HS-5 (cell line): ENCODE data around the gene SPHK1.

Experiments used
- DNase-seq: peaks from one replicate; pipeline ENCODE4 v3.0.0-alpha.2; 2012; ENCODE audit warnings: low read depth

The SPHK1 gene

DNA sequence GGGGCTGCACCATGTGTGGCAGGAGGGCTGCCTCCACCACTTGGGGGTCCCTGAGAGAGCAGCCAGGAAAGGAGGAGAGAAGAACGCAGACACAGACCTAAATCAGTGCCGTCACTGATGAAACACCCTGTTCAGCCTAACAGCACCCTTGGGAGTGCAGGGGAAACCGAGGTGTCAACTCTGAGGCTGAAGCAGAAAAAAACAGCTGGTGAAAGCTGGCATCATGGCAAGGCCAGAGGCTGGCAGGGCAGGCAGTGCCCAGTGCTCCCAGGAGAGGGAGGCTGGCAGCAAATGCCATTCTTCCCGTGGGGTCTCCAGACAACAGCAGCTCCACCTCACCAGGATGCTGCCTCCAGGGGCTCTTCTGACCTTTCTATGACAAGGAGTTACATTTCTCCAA, 23.1 kb downstream of the SPHK1 start:
- no peak for DNase-seq

GRCh38 chr17:76408037-76408849, 23.8 kb downstream of the SPHK1 start:
- no peak for DNase-seq

DNA sequence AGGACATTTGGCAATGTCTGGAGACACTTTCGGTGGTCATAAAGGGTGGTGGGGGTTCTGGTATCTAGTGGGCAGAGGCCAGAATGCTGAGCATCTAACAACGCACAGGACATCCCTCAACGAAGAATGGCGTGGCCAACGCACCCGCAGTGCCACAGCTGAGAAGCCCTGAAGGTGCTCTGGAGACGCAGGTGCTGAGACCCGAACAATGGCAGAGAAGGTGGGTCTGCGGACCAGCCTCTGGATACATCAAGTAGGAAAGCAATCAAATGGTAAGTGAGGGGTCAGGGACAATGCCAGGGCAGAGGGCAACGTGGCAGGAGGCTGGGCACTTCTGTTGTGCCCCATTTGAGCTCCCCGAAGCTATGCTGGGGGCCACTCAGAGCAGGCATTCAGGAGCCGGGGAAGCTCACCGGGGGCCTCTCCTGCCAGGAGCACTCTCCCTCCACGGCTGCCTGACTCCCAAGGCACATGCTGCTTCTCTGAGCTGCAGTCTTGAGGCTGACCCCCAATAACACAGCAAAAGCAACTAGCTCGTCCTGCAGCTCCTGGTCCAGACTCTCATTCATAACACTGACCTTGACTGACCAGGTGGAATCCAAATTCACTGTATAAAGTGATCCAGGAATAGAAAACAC, 26.0 kb downstream of the SPHK1 start:
- DNase-seq = no peak

- no peak for DNase-seq
These were observed 26.8 kb downstream of the SPHK1 start for GRCh38 chr17:76411247-76411646.

DNA sequence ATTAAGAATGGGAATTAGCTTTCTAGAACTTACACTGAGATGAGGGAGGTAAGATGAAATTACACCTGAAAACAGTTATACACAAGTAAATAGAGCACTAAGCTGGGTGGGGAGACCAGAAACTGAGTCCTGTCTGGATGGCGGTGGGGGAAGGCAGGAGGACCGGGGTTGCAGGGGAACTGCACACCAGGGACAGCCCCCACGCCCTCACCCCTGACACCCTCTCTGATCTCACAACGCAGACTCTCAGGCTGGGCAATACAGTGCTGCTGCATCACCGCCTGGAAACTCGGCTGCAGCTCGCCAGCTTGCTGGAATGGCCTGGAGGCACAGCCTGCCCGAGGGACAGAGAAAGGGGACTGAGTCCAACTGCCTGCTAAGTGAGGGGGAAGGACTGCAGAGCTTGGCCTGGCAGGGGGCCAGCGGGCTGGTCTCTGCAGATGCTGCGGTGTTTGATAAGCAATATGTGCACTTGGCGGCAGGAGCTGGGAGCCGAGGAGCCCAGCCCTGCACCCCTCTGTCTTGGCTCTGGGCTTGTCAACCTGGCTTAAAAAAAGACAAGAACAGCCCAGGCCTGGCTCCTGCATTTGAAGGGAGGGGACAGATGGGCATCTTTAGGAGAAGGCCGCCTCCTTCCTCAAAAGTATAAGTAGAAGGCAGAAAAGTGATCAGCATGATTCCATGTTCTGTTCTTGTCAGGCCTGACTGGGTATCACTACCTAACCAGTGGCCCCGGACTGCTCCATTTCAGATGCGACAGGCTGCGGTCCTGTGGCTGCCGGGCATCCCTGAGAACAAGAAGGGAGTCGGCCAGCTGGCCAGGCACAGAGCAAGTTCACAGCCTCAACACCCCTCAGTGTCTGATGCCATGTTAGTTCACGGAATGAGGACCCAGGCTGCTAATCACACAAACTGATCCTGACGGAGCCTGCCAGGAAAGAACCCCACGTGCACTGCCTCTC, 30.2 kb downstream of the SPHK1 start:
- DNase-seq = no peak

- DNase-seq = no peak
These were observed 31.4 kb downstream of the SPHK1 start for GRCh38 chr17:76415786-76416185.

DNA sequence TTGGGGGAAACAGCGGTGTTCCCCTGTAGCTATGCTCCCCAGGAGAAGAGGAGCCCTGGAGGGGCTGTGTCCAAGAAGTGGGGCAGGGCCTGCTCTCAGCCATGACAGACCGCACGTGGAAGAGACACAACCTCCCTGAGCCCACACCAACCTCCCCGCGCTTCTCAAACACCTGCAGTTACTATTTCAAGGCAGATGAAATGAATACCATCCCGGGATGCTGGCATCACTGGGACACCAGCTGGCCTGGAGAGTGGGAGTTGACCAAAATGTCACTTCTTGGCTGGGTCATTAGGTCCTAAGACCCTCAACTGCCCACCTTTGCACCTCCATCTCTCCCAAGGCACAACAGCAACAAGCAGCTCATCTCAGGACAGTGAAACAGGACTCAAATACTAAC, 32.0 kb downstream of the SPHK1 start:
- no peak for DNase-seq

DNA sequence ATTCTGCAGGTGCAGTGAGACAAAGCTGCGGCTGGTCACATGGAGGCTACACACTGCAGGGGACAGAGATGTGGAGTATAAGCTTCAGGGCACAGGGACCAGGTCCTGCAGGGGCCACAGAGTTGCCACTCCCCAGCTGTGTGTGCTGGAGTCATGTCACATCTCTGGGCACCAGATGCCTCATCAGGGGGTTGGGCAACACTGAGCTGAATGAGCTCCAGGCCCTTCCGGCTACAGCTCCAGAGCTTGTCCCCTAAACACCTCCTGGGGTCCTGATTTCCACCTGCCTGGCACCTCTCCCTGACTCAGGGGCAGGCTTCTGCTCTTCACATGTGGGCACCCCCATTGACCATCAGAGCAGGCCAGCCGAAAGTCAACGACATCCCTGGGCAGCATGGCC, 32.5 kb downstream of the SPHK1 start:
- DNase-seq = no peak

DNA sequence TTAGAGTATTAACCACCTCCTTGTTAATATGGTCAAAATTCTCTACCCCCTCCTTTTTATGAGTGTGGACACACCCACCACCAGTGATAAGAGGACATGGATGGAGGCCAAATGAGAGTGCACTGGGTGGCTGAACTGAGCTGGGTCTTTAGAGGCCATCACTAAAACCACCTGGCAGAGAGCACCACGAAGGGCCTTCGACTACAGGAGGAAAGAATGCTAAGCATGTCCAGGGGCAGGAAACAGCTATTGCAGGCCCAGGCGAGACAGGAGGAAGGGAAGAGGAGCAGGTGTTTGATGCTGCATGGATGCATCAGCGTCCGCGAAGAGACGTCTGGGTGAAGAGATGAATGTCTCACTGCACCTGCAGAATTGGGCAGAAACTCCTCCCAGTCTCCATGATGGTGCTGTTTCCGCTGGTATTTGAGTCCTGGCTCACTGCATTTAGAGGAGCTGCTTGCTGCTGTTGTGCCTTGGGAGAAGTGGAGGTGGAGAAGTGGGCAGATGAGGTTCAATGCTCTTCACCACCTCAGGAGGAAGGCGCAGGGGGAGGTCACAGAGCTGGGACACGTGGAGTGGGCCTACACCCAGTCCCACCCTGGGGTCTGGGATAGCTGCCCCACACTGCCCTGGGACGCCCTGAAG, 33.2 kb downstream of the SPHK1 start:
- no peak for DNase-seq

GRCh38 chr17:76419576-76420260, 35.3 kb downstream of the SPHK1 start:
- no peak for DNase-seq

- DNase-seq = no peak
These were observed 36.1 kb downstream of the SPHK1 start for GRCh38 chr17:76420356-76421043.

DNA sequence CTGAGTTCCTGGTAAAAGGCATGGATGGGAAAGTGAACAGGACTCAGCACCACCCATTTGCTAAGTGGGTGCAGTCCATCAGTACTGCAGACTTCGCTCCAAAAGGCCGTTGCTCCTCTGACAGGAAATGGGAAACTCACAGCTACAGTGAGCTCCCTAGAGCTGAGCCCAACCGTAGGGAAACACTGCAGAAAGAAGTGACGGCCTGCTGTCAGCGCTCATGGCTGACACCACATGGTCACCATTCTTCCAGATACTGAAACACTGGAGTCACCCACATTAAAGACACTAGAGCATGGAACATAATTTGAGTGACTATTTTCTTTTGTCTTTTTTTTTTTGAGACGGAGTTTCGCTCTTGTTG, 36.6 kb downstream of the SPHK1 start:
- DNase-seq = no peak

DNA sequence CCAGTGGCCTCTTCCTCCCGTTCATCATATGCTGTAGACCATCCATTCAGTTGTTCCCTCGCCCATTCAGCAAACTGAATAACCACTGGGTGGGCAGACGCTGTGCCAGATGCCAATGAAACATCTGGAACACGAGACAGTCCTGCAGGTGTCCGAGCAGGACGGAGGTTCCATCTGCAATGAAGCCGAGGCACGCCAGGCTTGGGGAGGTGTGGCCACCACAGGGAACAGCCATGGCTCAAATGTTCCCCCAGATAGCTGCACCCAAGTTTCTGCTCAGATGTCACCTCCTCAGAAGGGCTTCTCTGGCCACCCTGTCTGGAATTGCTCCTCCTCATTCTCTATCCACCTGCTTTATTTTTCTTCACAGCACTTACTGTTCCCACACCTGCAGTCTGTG, 38.0 kb downstream of the SPHK1 start:
- no peak for DNase-seq

DNA sequence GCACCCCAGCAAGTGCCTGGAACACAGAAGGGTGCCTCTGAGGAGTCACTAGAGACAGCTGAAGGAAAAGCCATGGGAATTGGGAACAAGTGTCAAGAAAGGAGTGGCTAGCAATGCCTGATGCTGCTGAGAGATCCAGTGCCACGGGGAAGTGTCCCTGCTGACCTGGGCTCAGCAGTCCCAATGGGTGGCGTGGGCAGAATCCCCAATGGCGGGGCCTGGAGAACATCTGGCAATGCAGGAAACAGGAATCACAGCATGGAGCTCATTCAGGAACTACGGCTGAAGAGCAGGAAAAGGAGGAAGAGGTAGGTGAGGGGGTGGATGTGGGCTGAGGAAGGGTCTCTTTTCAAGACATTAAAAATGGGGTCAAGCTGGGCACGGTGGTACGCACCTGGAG, 38.5 kb downstream of the SPHK1 start:
- no peak for DNase-seq

- no peak for DNase-seq
These were observed 42.4 kb downstream of the SPHK1 start for GRCh38 chr17:76426853-76427252.

GRCh38 chr17:76427501-76428231, 43.3 kb downstream of the SPHK1 start:
- DNase-seq = no peak

DNA sequence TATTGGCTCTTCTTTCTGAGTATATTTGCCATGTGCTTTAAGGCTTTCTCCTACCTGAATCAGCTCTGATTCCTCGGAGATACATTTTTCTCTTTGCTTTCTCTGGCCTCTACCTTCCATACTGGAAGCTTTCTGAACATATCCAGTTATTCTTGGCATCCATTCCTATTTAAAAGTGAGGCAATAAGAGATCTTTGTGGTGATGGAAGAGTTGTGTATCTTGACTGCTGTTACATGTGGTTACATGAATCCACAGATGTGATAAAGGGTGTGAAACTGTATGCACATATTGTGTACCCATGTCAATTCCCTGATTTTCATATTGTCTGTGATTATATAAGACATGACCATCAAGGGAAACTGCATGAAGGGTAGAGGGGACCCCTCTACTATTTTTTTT, 44.1 kb downstream of the SPHK1 start:
- no peak for DNase-seq

GRCh38 chr17:76431509-76431908, 47.1 kb downstream of the SPHK1 start:
- DNase-seq = no peak

DNA sequence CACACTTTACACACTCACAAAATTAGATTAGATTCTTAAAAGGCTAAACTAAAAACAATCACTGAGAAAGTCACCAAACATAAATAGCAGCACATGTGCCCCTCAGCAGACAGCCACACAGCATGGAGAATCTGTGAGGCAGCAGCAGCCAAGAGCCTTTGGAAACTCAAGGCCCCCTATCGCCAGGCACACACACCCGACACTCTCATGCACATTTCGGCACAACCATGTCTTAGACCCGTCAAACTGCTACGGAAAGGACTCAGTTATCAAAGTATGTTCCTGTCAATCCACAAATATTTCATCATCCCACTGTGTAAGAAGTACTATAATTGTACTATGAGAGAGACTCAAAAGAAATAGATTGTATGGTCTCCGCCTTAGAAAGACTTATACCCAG, 47.6 kb downstream of the SPHK1 start:
- DNase-seq = no peak

DNA sequence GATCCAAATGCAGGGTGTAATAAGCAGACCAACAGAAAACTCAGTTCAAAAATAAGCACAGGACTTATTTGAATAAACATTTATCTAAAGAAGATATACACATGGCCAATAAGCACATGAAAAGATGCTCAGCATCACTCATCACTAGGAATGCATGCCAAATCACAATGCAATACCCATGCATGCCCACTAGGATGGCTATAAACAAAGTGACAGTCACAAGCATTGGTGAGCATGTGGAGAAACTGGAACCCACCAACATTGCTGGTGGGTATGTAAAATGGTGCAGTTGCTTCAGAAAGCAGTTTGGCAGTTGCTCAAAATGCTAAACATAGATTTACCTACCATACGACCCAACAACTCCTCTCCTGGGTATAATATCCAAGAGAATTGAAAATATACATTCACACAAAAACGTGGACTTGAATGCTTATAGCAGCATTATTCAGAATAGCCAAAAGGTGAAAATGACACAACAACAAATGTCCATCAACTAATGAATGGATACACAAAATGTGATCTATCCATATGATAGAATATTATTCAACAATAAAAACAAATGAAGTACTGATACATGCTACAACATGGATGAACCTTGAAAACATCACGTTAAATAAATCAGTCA, 48.4 kb downstream of the SPHK1 start:
- no peak for DNase-seq
